ENCODE results near the gene PTPN3. TPM values are rescaled to one million over a fixed set of nuclear protein-coding genes. Genes with fewer than 3 reads are reported as not detected.

Gene PTPN3
- polyA plus RNA-seq, 1 donor (not counting 4 experiments of a cell fraction or from before 2014, with no cell fraction given), result 19.9 TPM

- Histone ChIP-seq H3K4me2 (ENCODE audit: control insufficient read depth, extremely low read depth, insufficient read depth, low read depth, low read length) (no peak overlapping the region), H3K36me3 (ENCODE audit: control insufficient read depth in 2 of 2, extremely low read depth in 1 of 2, insufficient read depth in 2 of 2, low read length in 2 of 2) (no peaks in the 10 kb centered on the region), H3K9ac (ENCODE audit: control insufficient read depth, extremely low read depth, insufficient read depth, low read length) (no peak overlapping the region), H3K9me1 (ENCODE audit: control insufficient read depth, extremely low read depth, insufficient read depth, low read length) (no peaks in the 10 kb centered on the region), H3K79me2 (ENCODE audit: control insufficient read depth, insufficient read depth, low read length) (no peaks in the 10 kb centered on the region), H4K20me1 (ENCODE audit: control insufficient read depth, extremely low read depth, insufficient read depth, low read length) (no peaks in the 10 kb centered on the region), H3K9me3 (ENCODE audit: control insufficient read depth, low read depth, low read length) (no peaks in the 10 kb centered on the region), H3K4me1 (ENCODE audit: control insufficient read depth, extremely low read depth, insufficient read depth, low read length) (peaks cover 12% of the 10 kb centered on the region), H3K27ac (ENCODE audit: control insufficient read depth, insufficient read depth, low read length) (no peak overlapping the region), H3K27me3 (ENCODE audit: control insufficient read depth, extremely low read depth, insufficient read depth, low read length) (no peaks in the 10 kb centered on the region), H2AFZ (ENCODE audit: control insufficient read depth, low read length) (no peak overlapping the region), H3K4me3 (ENCODE audit: control insufficient read depth in 2 of 3, extremely low read depth in 1 of 3, insufficient read depth in 2 of 3, low read depth in 1 of 3, low read length in 3 of 3) (no peak overlapping the region)
- DNase-seq (ENCODE audit: low read depth, low spot score), result no peak
- TF ChIP-seq EZH2 (IDR thresholded peaks at IDR 0.05; ENCODE audit: low read length), result no peak
- no peak for TF ChIP-seq CTCF (optimal IDR thresholded peaks at IDR 0.05 in 1 of 3, IDR thresholded peaks at IDR 0.05 in 1 of 3, conservative IDR thresholded peaks at IDR 0.05 in 1 of 3; ENCODE audit: extremely low read depth in 1 of 3, insufficient read depth in 2 of 3, low read length in 3 of 3)
- no peak for FAIRE-seq
- dilution Hi-C loops (cut with MboI; ENCODE audit: extremely low pct_ligation_motif_present, low sequenced_read_pairs), result no loop called here
Observed at GRCh38 chr9:109542922-109543321, 44.8 kb upstream of the PTPN3 start.

- H3K27ac ChIP-seq (ENCODE audit: control insufficient read depth, insufficient read depth, low read length), result peak overlapping the region; percentile 72
- FAIRE-seq, result peak; percentile 46
- H3K9me3 ChIP-seq (ENCODE audit: control insufficient read depth, low read depth, low read length), result no peaks in the 10 kb centered on the region
- no peaks in the 10 kb centered on the region for H3K9me1 ChIP-seq (ENCODE audit: control insufficient read depth, extremely low read depth, insufficient read depth, low read length)
- H2AFZ ChIP-seq (ENCODE audit: control insufficient read depth, low read length), result peak overlapping the region; percentile 28
- peak overlapping the region; percentile 62 for H3K4me2 ChIP-seq (ENCODE audit: control insufficient read depth, extremely low read depth, insufficient read depth, low read depth, low read length)
- no peaks in the 10 kb centered on the region for H3K79me2 ChIP-seq (ENCODE audit: control insufficient read depth, insufficient read depth, low read length)
- H3K9ac ChIP-seq (ENCODE audit: control insufficient read depth, extremely low read depth, insufficient read depth, low read length), result no peak overlapping the region
- no peaks in the 10 kb centered on the region for H3K36me3 ChIP-seq (ENCODE audit: control insufficient read depth in 2 of 2, extremely low read depth in 1 of 2, insufficient read depth in 2 of 2, low read length in 2 of 2)
- no peak for TF ChIP-seq EZH2 (IDR thresholded peaks at IDR 0.05; ENCODE audit: low read length)
- TF ChIP-seq CTCF (optimal IDR thresholded peaks at IDR 0.05 in 1 of 3, IDR thresholded peaks at IDR 0.05 in 1 of 3, conservative IDR thresholded peaks at IDR 0.05 in 1 of 3; ENCODE audit: extremely low read depth in 1 of 3, insufficient read depth in 2 of 3, low read length in 3 of 3), result no peak
- no peaks in the 10 kb centered on the region for H3K27me3 ChIP-seq (ENCODE audit: control insufficient read depth, extremely low read depth, insufficient read depth, low read length)
- peak overlapping the region in 1 of 3 experiments; percentile 13 for H3K4me3 ChIP-seq (ENCODE audit: control insufficient read depth in 2 of 3, extremely low read depth in 1 of 3, insufficient read depth in 2 of 3, low read depth in 1 of 3, low read length in 3 of 3)
- dilution Hi-C loops (cut with MboI; ENCODE audit: extremely low pct_ligation_motif_present, low sequenced_read_pairs), result no loop called here
- no peak for DNase-seq (ENCODE audit: low read depth, low spot score)
- H3K4me1 ChIP-seq (ENCODE audit: control insufficient read depth, extremely low read depth, insufficient read depth, low read length), result peaks cover 34% of the 10 kb centered on the region
- H4K20me1 ChIP-seq (ENCODE audit: control insufficient read depth, extremely low read depth, insufficient read depth, low read length), result no peaks in the 10 kb centered on the region
Observed at GRCh38 chr9:109538346-109538745, 40.2 kb upstream of the PTPN3 start.
